GM19351 (cell line): ENCODE results near the gene MAP2K3.
"Not testable (repeated sequence)": the region's sequence is repeated elsewhere in the genome, so short reads cannot be mapped to it uniquely, and the experiment has no call there.

ENCODE experiments used
- ATAC-seq: cut with Tn5 transposase; IDR thresholded peaks from one replicate; pipeline ENCODE4 v1.9.1; 2021; ENCODE audit warnings: mild to moderate bottlenecking, moderate library complexity; ENCODE audit not compliant: unreplicated experiment

The MAP2K3 gene

DNA sequence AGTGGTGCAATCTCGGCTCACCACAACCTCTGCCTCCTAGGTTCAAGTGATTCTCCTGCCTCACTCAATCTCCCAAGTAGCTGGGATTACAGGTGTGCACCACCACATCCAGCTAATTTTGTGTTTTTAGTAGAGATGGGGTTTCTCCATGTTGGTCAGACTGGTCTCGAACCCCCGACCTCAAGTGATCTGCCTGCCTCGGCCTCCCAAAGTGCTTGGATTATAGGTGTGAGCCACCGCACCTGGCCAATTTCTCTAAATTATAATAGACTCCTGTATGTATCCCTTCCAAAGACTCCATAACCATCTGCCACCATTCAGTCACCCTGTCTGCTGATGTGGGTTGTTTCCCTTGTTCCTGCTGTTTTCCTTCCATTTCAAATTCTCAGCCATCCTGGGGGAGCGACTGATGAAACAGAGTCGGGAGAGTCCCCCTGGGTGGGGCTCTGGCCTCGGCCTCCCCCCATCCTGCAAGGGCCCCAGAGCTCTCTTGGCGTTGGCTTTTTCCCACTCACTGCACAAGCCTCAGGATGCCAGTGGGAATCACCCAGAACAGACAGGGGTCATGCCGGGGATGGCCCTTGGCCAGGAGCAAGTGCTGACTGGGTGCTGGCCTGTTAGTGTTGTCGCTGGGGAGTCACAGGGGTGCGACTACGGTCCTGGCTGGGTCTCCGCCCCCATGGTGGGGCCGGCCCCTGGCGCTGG, 25.7 kb downstream of the MAP2K3 start:
- ATAC-seq, result not testable (repeated sequence)

DNA sequence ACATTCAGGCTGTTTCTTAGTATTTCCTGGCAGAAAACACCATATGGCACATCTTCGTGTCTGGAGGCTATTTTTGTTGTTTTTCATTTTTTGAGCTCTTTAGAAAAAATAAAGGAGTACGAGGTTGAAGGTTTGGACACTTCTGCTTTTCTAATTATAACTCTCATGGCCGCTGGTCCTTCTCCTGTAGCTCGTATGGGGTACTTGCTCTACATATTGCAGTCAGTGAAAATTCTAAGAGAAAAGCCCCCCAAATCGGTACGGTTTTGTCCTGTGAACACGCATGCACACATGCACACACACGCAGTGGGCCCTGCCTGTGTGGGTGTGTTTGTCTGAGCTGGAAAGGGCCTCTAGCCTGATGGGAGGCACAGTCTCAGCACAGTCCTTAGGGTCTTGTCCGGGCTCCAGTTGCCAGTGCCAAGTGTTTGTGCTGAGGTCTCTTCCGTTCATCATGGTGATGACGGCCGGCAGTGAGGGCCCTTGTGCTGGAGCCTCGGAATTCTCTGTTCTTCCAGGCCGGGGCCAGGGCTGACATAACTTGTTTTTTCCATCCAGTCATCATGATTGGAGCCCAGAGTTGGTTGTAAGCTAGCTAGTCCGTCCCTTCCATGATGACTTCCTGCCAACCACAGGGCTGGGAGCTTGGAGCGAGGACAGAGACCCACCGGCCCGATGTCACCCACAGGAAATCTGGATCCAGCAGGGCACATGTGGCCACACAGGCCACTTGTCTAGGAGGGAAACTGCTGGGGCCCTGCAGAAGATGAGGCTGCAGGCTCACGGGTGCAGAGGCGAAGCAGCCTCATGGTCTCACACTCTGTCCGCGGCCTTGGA, 26.5 kb downstream of the MAP2K3 start:
- not testable (repeated sequence) for ATAC-seq

- no peak for ATAC-seq
These were observed 28.8 kb downstream of the MAP2K3 start for GRCh38 chr17:21313320-21313719.

- ATAC-seq, result not testable (repeated sequence)
These were observed 29.2 kb downstream of the MAP2K3 start for GRCh38 chr17:21313761-21314160.

DNA sequence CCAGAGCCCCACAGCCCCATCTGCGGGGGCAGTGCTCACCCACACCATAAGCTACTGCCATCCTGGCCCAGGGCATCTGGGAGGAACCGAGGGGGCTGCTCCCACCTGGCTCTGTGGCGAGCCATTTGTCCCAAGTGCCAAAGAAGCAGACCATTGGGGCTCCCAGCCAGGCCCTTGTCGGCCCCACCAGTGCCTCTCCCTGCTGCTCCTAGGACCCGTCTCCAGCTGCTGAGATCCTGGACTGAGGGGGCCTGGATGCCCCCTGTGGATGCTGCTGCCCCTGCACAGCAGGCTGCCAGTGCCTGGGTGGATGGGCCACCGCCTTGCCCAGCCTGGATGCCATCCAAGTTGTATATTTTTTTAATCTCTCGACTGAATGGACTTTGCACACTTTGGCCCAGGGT, 29.8 kb downstream of the MAP2K3 start:
- not testable (repeated sequence) for ATAC-seq

DNA sequence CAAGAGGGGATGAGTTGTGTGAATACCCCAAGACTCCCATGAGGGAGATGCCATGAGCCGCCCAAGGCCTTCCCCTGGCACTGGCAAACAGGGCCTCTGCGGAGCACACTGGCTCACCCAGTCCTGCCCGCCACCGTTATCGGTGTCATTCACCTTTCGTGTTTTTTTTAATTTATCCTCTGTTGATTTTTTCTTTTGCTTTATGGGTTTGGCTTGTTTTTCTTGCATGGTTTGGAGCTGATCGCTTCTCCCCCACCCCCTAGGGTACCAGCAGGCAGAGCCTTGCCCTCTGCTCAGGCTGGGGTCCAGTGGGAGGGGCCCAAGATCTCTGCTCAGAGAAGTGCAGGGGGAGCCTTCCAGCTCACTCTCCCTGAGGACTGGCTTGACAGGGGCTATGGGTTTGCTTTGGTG, 30.2 kb downstream of the MAP2K3 start:
- not testable (repeated sequence) for ATAC-seq

DNA sequence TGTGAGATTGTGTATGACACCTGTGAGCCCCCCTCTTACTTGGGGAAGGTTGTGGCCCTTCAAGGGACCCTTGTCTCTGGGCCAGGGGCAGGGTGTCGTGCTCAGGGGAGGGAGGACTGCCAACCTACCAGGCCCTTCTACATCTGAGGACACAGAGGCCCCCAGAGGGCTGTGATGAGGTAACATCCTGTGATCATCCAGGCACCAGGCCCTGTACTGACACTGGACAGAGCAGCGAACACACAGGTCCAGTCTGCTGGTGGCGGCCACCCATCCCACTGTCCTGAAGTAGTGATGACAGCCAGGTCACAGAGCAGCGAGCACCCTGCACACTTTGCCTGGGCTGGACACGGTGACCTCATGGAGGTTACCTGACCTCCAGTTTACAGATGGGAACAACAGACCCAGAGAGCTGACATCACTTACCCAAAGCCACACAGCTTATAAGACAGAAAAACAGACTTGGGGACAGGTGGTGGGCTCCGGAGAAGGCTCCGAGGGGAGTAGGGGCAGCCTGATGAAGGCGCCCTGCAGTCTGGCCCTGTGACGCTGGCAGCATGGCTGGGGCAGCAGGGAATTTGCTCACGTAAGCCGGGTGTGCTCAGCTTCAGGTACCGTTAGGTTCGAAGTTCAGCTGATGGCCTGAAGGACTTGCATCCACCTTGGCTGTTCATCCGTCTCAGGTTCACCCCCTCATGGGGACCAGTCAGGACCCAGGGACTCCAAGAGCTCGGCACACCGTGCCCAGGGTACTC, 30.9 kb downstream of the MAP2K3 start:
- ATAC-seq, result not testable (repeated sequence)

GRCh38 chr17:21316212-21316886, 31.8 kb downstream of the MAP2K3 start:
- ATAC-seq, result peak; percentile 68

DNA sequence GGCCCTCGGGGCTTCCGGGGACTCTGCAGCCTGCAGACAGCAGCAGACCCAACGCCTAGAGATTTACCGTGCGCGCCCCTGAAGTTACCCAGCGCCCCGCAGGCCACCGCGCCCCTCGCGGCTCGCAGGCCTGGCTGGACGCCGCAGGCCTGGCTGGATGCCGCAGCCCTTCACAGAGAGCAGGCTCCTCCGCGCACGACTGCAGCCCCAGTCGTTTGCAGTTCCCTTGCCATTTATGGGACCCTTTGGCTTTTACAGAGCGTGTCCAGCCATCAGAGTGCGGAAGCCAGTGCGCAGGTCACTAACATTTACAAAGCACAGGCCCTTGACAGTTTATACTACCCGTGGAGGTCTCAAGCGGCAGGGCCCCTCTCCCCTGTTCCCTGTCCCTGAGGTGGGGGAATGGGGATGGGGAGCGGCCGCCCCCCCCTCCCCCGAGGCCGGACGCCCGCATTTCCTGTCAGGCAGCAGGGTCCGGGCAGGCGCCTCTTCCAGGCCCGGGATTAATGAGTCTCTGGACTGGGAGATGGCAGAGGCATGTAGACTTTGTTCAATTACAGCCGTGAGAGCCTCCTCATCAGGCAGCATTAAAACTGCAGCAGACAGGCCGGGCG, 32.5 kb downstream of the MAP2K3 start:
- peak; percentile 23 for ATAC-seq

DNA sequence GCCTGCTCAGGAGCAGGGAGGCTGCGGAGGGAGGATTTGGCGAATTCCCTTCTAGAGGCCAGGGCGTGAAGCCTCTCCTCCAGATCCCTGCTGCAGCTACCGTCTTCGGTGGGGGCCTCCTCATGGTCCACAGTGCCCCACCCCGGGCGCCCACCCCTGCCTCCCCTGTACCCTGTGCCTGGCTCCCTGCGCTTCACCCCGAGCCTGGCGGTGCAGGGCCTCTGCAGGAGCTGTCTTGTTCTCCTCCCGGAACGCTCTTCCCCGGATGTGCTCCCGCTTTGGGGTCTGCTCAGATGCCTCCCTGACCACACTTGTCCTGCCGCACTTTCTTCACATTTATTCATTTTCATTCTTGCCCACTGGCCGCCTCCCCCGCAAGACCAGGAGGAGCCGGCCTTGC, 33.3 kb downstream of the MAP2K3 start:
- ATAC-seq, result not testable (repeated sequence)

- no peak for ATAC-seq
These were observed 33.9 kb downstream of the MAP2K3 start for GRCh38 chr17:21318439-21318838.

- not testable (repeated sequence) for ATAC-seq
These were observed 34.3 kb downstream of the MAP2K3 start for GRCh38 chr17:21318856-21319255.

DNA sequence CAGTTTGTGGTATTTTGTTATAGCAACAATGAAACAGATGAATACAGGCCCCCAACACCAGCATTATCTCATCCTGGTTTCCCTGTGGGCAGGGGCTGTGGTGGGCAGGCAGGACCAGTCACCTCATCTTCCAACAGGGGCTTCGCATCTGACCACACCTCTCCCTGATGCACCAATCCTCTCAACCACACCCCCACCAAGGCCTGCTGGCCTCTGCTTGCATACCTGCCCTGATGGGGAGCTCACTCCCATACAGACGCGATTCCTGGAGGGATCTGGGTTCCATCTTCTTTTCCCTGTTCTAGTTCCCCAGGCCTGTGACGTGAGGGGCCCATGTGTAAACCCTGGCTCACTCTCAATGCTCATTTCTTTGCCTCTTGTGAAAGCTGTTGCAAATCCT, 34.7 kb downstream of the MAP2K3 start:
- not testable (repeated sequence) for ATAC-seq

DNA sequence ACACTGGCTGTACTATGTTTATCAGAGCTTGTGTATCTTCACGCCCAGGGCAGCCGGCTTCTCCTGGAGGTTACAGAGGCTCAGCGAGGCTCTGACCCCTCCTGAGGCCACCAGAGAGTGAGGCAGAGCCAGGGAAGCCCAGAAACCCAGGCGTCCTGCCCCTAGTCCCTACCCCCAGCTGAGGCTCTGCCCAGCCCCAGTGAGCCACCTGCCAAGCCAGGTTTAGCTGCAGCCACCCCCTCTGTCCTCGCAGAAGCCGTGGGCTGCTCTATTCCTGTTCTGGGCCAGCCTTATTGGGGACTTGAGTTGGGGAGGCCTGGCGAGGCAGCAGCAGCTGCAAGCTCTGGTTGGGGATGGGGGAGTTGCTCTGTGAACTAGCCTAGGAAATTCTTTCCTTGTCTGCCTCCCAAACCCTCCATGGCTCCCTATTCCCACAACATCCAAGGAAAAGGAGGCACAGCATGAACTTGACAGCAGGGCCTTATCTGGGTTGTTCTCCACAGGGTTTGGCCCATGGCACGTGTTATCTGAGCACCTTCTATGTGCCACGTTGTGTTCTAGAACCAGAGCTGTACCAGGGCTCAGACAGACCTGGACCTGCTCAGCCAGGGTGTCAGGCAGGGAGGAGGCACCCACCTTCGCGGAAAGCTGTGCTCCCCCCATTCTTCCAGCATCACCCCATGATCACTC, 35.3 kb downstream of the MAP2K3 start:
- ATAC-seq, result not testable (repeated sequence)

- ATAC-seq, result not testable (repeated sequence)
These were observed 35.9 kb downstream of the MAP2K3 start for GRCh38 chr17:21320430-21320829.

DNA sequence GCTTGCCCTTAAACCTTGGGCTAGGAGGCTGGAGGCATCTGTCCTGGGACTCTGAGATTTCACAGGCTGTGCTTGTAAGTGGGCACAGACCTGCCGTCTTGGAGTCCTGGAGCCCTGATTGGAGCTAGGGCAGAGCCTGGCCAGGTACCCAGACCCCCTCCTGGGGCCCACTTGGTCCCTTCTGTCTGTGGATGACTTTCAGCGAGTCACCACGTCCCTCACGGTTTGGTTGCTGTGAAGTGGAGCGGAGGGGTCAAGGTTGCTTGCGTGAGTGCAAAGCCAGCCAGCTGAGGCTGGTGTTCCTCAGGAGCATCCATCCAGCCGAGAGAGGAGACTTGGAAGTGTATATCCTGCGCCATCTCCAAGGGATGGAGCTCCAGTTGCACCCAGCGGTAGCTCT, 36.5 kb downstream of the MAP2K3 start:
- ATAC-seq, result not testable (repeated sequence)

DNA sequence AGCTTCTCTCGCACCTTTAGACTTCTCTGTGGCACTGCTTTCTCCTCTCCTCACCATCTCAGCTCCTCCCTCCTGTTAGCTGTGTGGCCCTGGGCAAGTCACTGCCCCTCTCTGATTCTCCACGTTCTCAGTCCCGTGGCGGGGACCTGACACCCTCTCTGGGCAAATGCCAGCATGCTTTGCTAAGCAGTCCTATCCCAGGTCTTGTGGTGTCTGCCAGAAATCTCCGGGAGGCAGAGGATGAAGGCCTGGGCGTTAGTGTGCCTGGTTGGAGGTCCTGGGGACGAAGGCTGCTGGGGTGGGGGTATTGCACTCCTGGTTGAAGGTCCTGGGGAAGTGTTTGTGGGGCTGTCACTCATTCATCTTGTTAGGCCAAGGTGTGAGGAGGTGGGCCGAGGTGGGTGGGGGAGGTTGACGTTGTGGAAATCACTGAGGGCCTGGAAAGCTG, 37.3 kb downstream of the MAP2K3 start:
- ATAC-seq, result not testable (repeated sequence)

DNA sequence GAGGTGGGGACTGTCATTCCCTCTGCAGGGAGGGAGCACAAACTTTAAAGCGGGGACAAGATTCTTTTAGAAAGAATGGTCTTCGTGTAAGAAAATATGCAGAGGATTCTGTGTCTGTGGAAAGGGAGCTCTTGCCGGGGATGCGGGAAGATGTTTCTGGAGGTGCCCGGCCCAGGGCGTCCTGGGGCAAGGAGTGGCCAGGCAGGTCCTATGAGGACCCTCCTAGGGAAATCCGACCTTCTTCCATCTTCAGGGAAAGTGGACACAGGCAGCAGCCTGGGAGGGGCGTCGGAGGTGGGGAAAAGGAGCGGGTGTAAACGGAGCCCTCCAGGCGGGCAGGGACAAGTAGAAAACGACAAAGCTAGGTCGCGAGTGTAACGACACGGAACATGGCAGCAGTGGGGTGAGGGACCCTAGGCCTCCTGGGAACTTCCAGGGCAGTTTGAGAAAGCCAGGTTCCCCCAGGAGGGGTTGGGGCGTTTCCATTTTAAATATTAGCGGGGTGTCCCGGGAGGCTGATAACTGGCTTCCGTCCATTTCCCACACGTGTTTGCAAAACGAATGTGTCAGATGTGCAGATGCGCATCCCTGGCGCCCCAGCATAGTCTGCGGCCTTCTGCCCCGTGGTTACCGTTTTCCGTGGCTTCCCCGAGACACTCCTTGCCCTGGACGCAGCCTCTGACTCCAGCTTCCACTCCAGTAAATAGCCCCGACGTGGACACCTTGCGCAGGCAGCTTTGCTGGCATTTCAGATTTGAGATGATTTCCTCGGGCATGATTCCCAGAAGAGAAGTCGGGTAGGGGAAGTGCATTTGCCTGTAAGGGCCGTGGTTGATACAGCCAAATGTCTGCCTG, 39.0 kb downstream of the MAP2K3 start:
- ATAC-seq, result not testable (repeated sequence)

DNA sequence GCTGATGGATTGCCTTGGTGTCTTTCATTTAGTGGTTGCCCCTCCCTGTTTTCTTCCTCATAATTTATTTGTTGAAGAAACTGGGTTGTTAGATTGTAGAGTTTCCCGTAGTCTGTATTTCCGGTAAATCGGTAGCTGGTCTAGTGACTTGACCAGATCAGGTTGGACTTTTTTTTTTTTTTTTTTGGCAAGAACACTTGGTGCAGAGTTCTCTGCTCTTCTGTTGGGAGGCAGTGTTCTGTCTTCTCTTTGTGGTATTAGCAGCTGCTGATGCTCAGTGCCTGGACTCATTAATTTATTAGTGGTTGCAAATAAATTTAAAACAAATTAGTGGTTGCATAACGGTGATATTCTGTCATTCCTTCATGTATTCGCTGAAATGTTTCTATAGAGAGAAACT, 40.2 kb downstream of the MAP2K3 start:
- ATAC-seq, result not testable (repeated sequence)
